Measurements from ENCODE around the gene CACNA1C.
"Not testable (repeated sequence)": the region's sequence is repeated elsewhere in the genome, so short reads cannot be mapped to it uniquely, and the experiment has no call there.

Gene CACNA1C

GRCh38 chr12:2099595-2099994, 46.8 kb downstream of the CACNA1C start:
- no peaks in the 10 kb centered on the region for H3K9me3 ChIP-seq (ENCODE audit: insufficient read depth, low read length, severe bottlenecking)
- H3K27me3 ChIP-seq (ENCODE audit: insufficient read depth, low read length, poor library complexity), result peaks cover 7% of the 10 kb centered on the region
- no peak overlapping the region for H3K27ac ChIP-seq (ENCODE audit: low read length)
- H3K4me1 ChIP-seq (ENCODE audit: insufficient read depth, low read length), result no peaks in the 10 kb centered on the region
- H3K9ac ChIP-seq (ENCODE audit: low read depth, low read length), result no peak overlapping the region
- H3K4me3 ChIP-seq (ENCODE audit: low read depth in 1 of 2, low read length in 2 of 2), result no peak overlapping the region
- H3K79me2 ChIP-seq (ENCODE audit: insufficient read depth, low read length), result no peaks in the 10 kb centered on the region
- H3K4me2 ChIP-seq (ENCODE audit: insufficient read depth, low read length), result no peak overlapping the region
- ATAC-seq (ENCODE audit: insufficient read depth, low read depth) (no peak), DNase-seq (no peak)
- no peaks in the 10 kb centered on the region for H3K36me3 ChIP-seq (ENCODE audit: insufficient read depth, low read length)
- no peak for TF ChIP-seq CTCF (IDR thresholded peaks at IDR 0.05; ENCODE audit: borderline replicate concordance, extremely low read depth, low read length, poor library complexity, severe bottlenecking)
- no peak for TF ChIP-seq EZH2 (IDR thresholded peaks at IDR 0.05; ENCODE audit: borderline replicate concordance, low read depth, low read length, severe bottlenecking)
- no peaks in the 10 kb centered on the region for H4K20me1 ChIP-seq (ENCODE audit: insufficient read depth, low read length)
- H2AFZ ChIP-seq (ENCODE audit: low read depth, low read length), result no peak overlapping the region

- H3K4me3 ChIP-seq (ENCODE audit: low read depth in 1 of 2, low read length in 2 of 2), result no peak overlapping the region
- H3K9me3 ChIP-seq (ENCODE audit: insufficient read depth, low read length, severe bottlenecking), result no peaks in the 10 kb centered on the region
- H3K79me2 ChIP-seq (ENCODE audit: insufficient read depth, low read length), result no peaks in the 10 kb centered on the region
- DNase-seq (no peak), ATAC-seq (ENCODE audit: insufficient read depth, low read depth) (no peak)
- no peaks in the 10 kb centered on the region for H3K36me3 ChIP-seq (ENCODE audit: insufficient read depth, low read length)
- no peaks in the 10 kb centered on the region for H3K4me1 ChIP-seq (ENCODE audit: insufficient read depth, low read length)
- no peaks in the 10 kb centered on the region for H4K20me1 ChIP-seq (ENCODE audit: insufficient read depth, low read length)
- H3K9ac ChIP-seq (ENCODE audit: low read depth, low read length), result no peak overlapping the region
- no peaks in the 10 kb centered on the region for H3K27me3 ChIP-seq (ENCODE audit: insufficient read depth, low read length, poor library complexity)
- H3K27ac ChIP-seq (ENCODE audit: low read length), result no peak overlapping the region
- H3K4me2 ChIP-seq (ENCODE audit: insufficient read depth, low read length), result no peak overlapping the region
- H2AFZ ChIP-seq (ENCODE audit: low read depth, low read length), result no peak overlapping the region
- TF ChIP-seq CTCF (IDR thresholded peaks at IDR 0.05; ENCODE audit: borderline replicate concordance, extremely low read depth, low read length, poor library complexity, severe bottlenecking) (no peak), EZH2 (IDR thresholded peaks at IDR 0.05; ENCODE audit: borderline replicate concordance, low read depth, low read length, severe bottlenecking) (no peak)
Observed at GRCh38 chr12:2101359-2101758, 48.6 kb downstream of the CACNA1C start.

GRCh38 chr12:2101771-2102170, 49.0 kb downstream of the CACNA1C start:
- no peak for ATAC-seq (ENCODE audit: insufficient read depth, low read depth)
- H3K4me3 ChIP-seq (ENCODE audit: low read depth in 1 of 2, low read length in 2 of 2), result no peak overlapping the region
- no peaks in the 10 kb centered on the region for H3K9me3 ChIP-seq (ENCODE audit: insufficient read depth, low read length, severe bottlenecking)
- no peaks in the 10 kb centered on the region for H3K4me1 ChIP-seq (ENCODE audit: insufficient read depth, low read length)
- H3K27me3 ChIP-seq (ENCODE audit: insufficient read depth, low read length, poor library complexity), result no peaks in the 10 kb centered on the region
- H4K20me1 ChIP-seq (ENCODE audit: insufficient read depth, low read length), result no peaks in the 10 kb centered on the region
- no peak overlapping the region for H3K4me2 ChIP-seq (ENCODE audit: insufficient read depth, low read length)
- H2AFZ ChIP-seq (ENCODE audit: low read depth, low read length), result no peak overlapping the region
- no peak overlapping the region for H3K9ac ChIP-seq (ENCODE audit: low read depth, low read length)
- H3K27ac ChIP-seq (ENCODE audit: low read length), result no peak overlapping the region
- DNase-seq, result no peak
- H3K36me3 ChIP-seq (ENCODE audit: insufficient read depth, low read length), result no peaks in the 10 kb centered on the region
- TF ChIP-seq EZH2 (IDR thresholded peaks at IDR 0.05; ENCODE audit: borderline replicate concordance, low read depth, low read length, severe bottlenecking), result no peak
- no peak for TF ChIP-seq CTCF (IDR thresholded peaks at IDR 0.05; ENCODE audit: borderline replicate concordance, extremely low read depth, low read length, poor library complexity, severe bottlenecking)
- H3K79me2 ChIP-seq (ENCODE audit: insufficient read depth, low read length), result no peaks in the 10 kb centered on the region

- not testable (repeated sequence) for DNase-seq; H3K79me2 ChIP-seq (ENCODE audit: insufficient read depth, low read length); H3K9ac ChIP-seq (ENCODE audit: low read depth, low read length); H3K27ac ChIP-seq (ENCODE audit: low read length); H3K36me3 ChIP-seq (ENCODE audit: insufficient read depth, low read length); H3K4me1 ChIP-seq (ENCODE audit: insufficient read depth, low read length); H3K4me3 ChIP-seq (ENCODE audit: low read depth in 1 of 2, low read length in 2 of 2); H3K4me2 ChIP-seq (ENCODE audit: insufficient read depth, low read length); ATAC-seq (ENCODE audit: insufficient read depth, low read depth); H3K9me3 ChIP-seq (ENCODE audit: insufficient read depth, low read length, severe bottlenecking); H2AFZ ChIP-seq (ENCODE audit: low read depth, low read length); H3K27me3 ChIP-seq (ENCODE audit: insufficient read depth, low read length, poor library complexity); H4K20me1 ChIP-seq (ENCODE audit: insufficient read depth, low read length)
Observed at GRCh38 chr12:2102736-2103135, 49.9 kb downstream of the CACNA1C start.

GRCh38 chr12:2105387-2105786, 52.6 kb downstream of the CACNA1C start:
- H3K27ac ChIP-seq (ENCODE audit: low read length); H3K79me2 ChIP-seq (ENCODE audit: insufficient read depth, low read length): not testable (repeated sequence)

More at GRCh38 chr12:2105387-2105786, 52.6 kb downstream of the CACNA1C start:
- H3K9ac ChIP-seq (ENCODE audit: low read depth, low read length); H3K4me2 ChIP-seq (ENCODE audit: insufficient read depth, low read length); H3K4me3 ChIP-seq (ENCODE audit: low read depth in 1 of 2, low read length in 2 of 2); H3K4me1 ChIP-seq (ENCODE audit: insufficient read depth, low read length); DNase-seq; H3K9me3 ChIP-seq (ENCODE audit: insufficient read depth, low read length, severe bottlenecking); H4K20me1 ChIP-seq (ENCODE audit: insufficient read depth, low read length); H2AFZ ChIP-seq (ENCODE audit: low read depth, low read length); H3K36me3 ChIP-seq (ENCODE audit: insufficient read depth, low read length); H3K27me3 ChIP-seq (ENCODE audit: insufficient read depth, low read length, poor library complexity); ATAC-seq (ENCODE audit: insufficient read depth, low read depth): not testable (repeated sequence)

Measured in DND-41 (cell line).